GM18909 (cell line): Measurements from ENCODE around the gene ZNF304.
A peak's percentile ranks its signal among the peaks of the same experiment; 100 is the strongest.
"Not testable (repeated sequence)": the region's sequence is repeated elsewhere in the genome, so short reads cannot be mapped to it uniquely, and the experiment has no call there.

ENCODE experiments used
- ATAC-seq: cut with Tn5 transposase; IDR thresholded peaks from one replicate; pipeline ENCODE4 v1.9.1; 2021; ENCODE audit warnings: mild to moderate bottlenecking; ENCODE audit not compliant: unreplicated experiment, poor library complexity

Gene ZNF304

DNA sequence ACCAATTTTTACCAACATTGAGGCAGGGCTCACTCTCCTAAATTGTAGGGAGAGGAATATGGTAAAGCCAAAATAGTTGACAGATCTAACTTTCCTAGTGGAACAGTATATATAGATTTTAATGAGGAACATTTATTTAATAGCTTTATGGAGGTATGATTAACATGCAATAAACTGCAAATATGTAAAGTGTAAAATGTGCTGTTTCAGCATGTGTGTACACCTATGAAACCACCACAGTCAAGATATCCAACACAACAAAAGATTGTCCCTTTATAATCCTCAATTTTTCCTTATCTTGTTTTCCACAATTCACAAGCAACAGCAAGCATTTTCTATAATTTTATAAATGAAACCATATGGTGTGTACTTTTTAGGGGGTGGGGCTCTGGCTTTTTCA is 8.2 kb downstream of the ZNF304 start:
- no peak for ATAC-seq

DNA sequence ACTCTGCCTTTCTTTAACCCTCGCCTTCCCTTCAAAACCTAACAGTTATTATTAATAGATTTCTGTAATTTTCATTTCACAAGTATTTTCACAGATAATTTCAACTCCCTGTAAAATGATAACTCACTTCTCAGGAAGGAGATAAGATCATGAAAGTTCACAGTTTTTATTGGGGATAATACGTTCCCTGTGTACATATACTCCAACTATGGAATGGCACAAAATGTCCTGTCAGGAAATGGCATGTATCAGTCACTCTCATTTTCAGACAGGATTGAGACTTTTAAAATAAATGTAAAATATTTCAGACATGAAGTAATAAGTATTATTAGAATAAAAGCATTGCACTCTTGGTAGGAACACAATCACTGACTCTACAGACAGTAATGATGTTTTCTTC is 11.3 kb downstream of the ZNF304 start:
- ATAC-seq, result no peak

DNA sequence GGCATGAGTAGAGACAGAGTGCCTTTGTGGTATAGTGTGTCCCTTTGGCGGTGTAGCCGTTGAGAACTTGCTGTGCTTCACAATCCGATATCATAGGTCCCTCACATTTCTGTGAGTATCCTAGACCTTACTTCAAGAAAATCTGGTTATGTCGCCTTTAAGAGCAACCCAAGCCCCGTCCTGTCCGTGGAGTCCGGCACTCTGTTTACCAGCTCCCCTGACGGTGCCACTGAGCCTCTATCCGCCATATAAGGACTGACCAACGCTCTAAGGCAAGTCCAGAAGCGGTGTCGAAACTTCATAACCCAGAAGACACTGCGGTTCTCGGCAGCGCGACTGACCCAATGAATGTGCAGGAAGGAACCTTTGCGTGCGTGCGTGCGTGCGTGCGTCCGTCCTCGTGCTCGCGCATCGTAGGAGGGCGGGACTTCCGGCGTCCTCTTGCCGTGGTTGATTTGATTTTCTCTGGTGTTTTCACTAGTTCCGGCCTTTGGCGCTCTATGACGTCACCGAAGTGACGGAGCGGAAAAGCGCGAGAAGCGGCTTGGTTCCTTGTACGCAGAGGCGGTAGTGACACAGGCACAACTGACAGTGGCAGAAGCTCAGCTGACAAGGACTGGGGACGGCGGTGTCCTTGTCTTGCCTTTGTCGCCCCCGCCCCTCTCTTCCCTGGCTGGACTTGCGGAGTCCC is 12.1 kb downstream of the ZNF304 start, which contains the start of the genes TRAPPC2B and ZNF547:
Gene TRAPPC2B, plus strand, starts transcription at position 555 of the 691 bp plus-strand sequence. CDS start 1,283 bp downstream, outside the sequence.
Gene ZNF547, plus strand, starts transcription at position 555 of the 691 bp plus-strand sequence. CDS start 5,005 bp downstream, outside the sequence.
- ATAC-seq, result peak; percentile 97

DNA sequence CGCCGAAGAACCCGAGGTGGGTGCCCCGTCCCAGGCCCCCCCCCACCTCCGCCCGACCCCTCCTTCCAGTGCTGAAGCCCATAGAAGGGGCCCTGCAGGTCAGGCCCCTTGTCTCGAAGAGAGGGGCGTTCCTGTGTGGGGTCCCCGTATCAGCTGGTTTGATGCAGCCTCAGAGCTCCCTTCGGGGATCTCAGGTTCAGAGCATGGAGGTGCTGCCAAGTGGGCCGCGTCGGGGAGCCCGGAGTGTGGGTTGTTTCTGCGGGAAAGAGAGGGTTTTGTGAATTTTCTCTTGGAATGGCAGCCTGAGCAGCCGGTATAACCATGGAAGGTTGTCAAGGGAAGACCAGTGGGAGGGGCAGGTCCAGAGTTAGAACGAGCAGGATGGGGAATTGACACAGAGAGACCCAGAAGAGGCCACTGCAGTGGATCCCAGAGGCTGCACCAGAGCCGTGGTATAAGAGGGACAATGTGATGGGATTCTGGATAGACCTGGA is 12.7 kb downstream of the ZNF304 start:
- peak; percentile 7 for ATAC-seq

DNA sequence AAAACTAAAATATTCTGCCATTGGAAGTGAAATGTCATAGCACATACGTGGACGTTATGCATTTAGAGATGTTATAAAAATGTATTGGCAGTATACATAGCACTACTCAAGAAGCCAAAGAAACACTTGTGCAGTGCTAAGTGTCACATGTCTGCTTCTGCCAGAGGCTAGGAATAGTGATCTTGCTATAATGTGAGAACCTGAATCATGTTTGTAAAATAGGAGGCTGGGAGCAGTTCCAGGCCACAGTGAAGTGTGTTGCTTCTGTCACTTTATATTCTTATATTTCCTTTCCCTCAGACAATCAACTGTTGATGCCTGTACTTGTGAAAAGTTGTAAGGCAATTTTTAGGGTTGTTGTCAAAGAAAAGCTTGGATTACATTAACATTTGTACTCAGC is 15.7 kb downstream of the ZNF304 start:
- ATAC-seq, result no peak

DNA sequence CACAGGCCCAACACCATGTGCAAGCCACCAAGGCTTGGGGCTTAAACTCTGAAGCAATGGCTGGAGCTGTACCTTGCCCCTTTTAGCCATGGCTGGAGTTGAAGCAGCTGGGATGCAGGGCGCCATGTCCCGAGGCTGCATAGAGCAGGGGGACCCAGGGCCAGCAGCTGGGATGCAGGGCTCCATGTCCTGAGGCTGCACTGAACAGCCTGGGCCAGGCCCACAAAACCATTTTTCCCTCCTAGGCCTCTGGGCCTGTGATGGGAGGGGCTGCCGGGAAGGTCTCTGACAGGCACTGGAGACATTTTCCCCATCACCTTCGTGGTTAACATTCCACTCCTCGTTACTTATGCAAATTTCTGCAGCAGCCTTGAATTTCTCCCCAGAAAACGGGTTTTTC is 23.1 kb downstream of the ZNF304 start:
- ATAC-seq, result no peak

DNA sequence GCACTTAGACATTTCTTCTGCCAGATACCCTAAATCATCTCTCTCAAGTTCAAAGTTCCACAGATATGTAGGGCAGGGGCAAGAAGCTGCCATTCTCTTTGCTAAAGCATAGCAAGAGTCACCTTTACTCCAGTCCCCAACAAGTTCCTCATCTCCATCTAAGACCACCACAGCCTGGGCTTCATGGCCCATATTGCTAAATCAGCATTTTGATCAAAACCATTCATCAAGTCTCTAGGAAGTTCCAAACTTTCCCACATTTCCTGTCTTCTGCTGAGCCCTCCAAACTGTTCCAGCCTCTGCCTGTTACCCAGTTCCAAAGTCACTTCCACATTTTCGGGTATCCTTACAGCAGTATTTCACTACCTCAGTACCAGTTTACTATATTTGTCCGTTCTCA is 23.6 kb downstream of the ZNF304 start:
- ATAC-seq, result not testable (repeated sequence)

DNA sequence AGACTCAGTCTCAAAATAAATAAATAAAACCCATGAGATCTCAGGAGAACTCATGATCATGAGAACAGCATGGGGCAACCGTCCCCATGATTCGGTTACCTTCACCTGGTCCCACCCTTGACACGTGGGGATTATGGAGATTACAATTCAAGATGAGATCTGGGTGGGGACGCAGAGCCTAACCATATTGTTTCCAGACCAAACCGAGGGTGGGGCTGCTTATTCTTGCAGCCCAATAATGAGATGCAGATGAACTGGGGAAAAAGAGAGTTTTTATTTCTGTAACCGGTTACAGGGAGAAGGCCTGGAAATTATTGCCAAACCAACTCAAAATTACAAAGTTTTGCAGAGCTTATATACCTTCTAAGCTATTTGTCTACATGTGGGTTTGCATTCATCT is 25.1 kb downstream of the ZNF304 start:
- no peak for ATAC-seq

DNA sequence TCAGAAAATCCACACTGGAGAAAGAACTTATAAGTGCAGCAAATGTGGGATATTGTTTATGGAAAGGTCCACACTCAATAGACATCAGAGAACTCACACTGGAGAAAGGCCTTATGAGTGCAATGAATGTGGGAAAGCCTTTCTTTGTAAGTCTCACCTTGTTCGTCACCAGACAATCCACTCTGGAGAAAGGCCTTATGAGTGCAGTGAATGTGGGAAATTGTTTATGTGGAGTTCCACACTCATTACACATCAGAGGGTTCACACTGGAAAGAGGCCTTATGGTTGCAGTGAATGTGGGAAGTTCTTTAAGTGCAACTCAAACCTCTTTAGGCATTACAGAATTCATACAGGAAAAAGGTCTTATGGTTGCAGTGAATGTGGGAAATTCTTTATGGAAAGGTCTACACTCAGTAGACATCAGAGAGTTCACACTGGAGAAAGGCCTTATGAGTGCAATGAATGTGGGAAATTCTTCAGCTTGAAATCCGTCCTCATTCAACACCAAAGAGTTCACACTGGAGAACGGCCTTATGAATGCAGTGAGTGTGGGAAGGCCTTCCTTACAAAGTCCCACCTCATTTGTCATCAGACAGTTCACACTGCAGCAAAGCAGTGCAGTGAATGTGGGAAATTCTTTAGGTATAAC is 26.6 kb downstream of the ZNF304 start:
- ATAC-seq, result no peak

DNA sequence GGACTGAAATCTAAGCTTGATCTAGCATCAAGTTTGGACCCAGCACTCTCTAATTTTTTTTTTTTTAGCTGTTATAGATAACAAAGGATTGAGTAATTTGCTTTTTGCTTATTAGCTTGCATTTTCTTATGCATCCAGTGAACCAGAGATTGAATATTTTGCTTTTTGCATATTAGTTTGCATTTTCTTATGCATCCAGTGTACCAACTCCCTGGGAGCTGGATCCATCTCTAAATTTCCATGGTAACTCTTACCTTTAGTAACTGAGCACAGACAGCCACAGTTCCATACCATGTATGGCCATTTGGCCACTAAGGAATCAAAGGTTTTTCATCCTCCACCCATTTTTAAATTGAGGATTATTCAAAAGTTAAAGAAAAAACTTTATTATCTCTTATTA is 29.9 kb downstream of the ZNF304 start:
- no peak for ATAC-seq

DNA sequence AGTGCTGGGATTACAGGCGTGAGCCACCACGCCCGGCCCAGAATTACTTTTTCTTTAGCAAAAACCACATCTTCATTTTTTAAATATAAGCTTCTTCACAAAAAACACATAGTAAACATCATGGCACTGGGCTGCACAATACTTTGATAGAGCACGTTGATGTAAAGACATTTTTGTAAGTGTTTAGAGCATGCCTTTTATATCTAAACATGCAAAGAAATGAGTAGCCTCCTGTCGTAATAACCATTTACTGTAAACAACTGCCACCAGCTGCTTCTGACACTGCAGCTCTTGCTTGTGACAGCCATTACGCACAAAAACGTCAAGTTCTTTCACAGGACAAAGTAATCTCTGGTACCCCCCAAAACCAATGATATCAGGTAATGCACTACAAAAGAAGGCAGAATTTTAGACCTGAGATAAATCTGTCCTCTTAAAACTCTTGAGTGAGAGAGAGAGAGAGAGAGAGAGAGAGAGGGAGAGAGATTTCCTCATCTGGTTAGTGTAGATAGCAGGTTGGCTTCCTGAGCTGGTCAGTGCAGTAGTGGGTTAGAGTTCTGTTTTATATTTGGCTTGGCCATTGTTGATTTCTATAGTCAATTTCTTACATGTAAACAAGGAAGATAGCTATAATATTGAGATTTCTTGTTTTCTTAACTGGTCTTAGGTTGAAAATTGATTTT is 31.9 kb downstream of the ZNF304 start:
- no peak for ATAC-seq

DNA sequence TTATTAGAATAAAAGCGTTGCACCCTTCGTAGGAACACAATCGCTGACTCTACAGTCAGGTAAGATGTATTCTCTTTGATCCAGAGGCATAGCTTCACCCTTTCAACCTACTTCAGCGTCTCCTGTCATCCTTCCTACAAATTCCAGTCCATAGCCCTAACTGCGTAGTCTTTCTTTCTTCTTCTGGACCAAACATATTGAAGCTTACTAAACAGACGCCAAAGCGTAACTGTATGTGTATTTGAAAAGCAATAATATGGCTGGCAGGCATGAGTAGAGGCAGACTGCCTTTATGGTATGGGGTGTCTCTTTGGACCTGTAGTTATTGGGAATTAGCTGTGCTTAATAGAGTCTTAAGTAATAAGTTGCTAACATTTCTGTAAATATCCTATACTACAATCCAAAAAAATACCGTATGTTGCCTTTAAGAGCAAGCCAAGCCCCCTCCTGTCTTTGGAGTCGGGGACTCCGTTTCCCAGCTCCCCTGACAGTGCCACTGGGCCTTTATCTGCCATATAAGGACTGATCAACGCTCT is 38.2 kb downstream of the ZNF304 start:
- no peak for ATAC-seq

DNA sequence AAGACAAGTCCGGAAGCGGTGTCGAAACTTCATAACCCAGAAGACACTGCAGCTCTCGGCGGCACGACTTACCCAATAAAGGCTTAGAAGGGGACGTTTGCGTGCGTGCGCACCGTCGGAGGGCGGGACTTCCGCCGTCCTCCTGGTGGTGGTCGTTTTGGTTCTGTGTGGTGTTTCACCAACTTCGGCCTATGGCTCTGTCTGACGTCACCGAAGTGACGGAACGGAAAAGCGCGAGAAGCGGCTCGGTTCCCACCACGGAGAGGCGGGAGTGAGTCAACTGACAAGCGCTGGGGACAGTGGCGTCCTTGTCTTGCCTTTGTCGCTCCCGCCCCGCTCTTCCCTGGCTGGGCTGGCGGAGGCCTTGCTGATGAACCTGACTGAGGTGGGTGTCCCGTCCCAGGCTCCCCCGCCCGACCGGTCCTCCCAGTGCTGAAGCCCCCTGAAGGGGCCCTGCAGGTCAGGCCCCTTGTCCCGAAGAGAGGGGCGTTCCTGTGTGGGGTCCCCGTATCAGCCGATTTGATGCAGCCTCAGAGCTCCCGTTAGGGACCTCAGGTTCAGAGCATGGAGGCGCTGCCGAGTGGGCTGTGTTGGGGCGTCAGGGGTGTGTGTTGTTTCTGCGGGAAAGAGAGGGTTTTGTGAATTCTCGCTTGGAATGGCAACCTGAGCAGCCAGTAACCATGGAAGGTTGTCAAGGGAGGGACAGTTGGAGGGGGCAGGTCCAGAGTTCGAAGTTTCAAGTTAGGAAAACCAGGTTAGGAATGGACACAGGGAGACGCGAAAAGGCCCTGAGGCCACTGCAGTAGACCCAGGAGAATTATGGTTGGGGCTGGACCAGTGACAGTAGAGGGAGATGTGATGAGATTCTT is 38.9 kb downstream of the ZNF304 start, which contains the start of gene ZNF548:
Gene ZNF548, plus strand, starts transcription at position 125 of the 869 bp plus-strand sequence. Its CDS starts 246 bp downstream, at position 371.
- peak; percentile 98 for ATAC-seq

DNA sequence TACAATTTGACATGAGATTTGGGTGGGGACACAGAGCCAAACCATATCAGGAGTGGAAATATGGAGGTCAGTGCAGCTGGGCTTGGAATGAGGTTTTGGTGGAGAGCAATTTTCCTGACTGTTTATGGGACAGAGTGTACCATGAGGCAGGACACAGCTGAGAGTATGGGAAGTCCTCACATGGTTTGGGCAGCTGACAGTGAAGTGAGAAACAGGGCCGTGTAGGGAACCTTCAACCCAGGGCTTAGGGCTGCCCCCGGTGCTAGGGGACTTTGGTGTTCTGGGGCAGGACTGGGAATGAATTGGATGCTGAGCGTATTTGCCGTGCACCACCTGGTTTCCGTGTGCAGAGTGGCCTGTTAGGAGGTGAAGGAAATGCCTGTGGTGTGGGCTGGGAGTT is 44.6 kb downstream of the ZNF304 start:
- ATAC-seq, result no peak

DNA sequence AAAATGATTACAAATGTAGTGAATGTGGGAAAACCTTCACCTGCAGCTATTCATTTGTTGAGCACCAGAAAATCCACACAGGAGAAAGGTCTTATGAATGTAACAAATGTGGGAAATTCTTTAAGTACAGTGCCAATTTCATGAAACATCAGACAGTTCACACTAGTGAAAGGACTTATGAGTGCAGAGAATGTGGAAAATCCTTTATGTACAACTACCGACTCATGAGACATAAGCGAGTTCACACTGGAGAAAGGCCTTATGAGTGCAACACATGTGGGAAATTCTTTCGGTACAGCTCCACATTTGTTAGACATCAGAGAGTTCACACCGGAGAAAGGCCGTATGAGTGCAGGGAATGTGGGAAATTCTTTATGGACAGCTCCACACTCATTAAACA is 47.8 kb downstream of the ZNF304 start:
- ATAC-seq, result no peak

DNA sequence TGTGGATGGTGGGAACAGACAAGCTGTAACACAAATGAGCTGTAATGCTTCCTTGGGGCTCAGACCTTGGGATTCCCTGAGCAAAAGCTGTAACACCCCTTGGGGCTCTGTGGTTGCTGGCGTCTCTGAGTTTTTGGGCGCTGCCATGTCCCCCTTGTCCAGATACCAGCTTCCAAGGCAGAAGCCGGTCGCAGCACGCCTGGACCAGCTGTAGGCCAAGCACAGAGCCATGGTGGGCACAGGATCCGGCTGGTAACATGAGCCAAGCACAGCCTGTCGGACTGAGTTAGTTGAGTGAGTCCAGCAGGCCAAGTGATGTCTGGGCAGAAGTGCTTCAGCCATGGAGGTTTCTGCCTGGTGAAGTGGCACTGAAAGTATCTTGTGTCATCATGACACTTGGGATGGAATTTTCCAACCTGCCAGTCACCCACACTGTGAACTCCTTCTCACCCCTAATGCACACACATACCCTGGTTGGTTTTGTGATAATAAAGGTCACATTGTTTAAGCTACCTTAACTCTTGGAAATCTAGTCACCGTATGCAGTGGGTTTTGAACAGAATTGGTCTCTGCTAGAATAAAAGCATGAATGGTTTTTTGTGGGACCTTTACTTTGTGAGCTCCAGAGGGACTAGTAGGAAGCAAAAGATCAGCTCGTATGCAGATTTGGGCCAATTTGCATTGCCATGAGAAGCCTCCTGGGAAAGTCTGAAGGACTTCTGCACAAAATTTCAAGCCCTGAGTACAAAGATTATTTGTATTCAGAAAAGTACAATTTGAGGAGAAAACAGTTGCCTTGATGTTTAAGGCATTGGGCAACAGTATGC is 52.9 kb downstream of the ZNF304 start:
- ATAC-seq, result no peak

DNA sequence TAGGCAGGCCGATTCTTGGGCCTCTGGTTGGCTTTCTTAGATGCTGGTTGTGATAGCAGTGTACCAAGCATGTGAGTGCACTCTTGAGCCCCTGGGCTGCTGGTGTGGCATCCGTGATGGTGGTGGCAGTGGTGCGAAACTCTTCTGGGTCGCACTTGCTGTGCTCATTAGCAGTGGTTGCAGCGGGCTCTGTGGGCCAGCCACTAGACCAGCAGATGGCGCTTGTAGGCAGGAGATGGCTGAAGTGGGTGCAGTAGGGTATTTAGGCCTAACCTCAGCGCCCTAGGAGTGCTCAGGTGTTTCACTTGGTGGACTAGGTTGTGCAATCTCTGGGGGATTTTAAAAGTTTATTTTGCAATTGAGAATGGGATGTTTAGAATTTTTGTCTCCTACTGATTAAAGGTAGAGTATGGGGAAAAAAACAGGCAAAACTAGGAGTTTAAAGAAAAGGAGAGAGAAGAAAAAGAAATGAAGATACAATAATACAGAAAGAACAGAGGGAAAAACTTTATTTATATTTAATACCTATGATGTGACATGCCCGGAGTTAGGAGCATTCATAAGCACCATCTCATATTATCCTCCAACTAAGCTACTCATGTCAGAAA is 55.5 kb downstream of the ZNF304 start:
- ATAC-seq, result no peak
